Pancreas (tissue), 10 donors: Measurements from ENCODE around the gene POLN. TPM values are rescaled to one million over a fixed set of nuclear protein-coding genes. Genes with fewer than 3 reads are reported as not detected.
"Not testable (repeated sequence)": the region's sequence is repeated elsewhere in the genome, so short reads cannot be mapped to it uniquely, and the experiment has no call there.

Experiments used
- ATAC-seq, 4 donors: fragments of 200-7000 bp; cut with Tn5 transposase; one replicate each; pipeline versions ENCODE4 v1.8.0 to v1.9.1; 2020; ENCODE audit warnings: mild to moderate bottlenecking in 4 of 4, moderate library complexity in 4 of 4
- DNase-seq, 6 donors: peaks; one replicate each; pipeline ENCODE4 v3.0.0-alpha.2; 2020
- FAIRE-seq: peaks from 2 replicates; lab custom pipeline; 2012; peaks lifted over from hg19 to GRCh38; lab: Jason Lieb, UNC
- H3K27ac ChIP-seq, 4 donors: fragments of 200-600 bp; sonication (generic); 1 replicate in 3 of 4; 2 replicates in 1 of 4; pipeline versions ENCODE4 v1.5.0 to v1.8.0; 2020
- H3K27me3 ChIP-seq, 4 donors: fragments of 200-600 bp; one replicate each; pipeline ENCODE4 v1.8.0; 2021
- H3K36me3 ChIP-seq, 3 donors: fragments of 200-600 bp; sonication (generic) in 1 of 3; one replicate each; pipeline versions ENCODE4 v1.5.0 to v1.8.0; 2020 to 2021
- H3K4me1 ChIP-seq, 3 donors: fragments of 200-600 bp; one replicate each; pipeline ENCODE4 v1.8.0; 2021
- H3K4me3 ChIP-seq, 4 donors: fragments of 200-600 bp; sonication (generic) in 2 of 4; one replicate each; pipeline versions ENCODE4 v1.5.0 to v1.8.0; 2020 to 2021
- H3K9me3 ChIP-seq, 4 donors: fragments of 200-600 bp; one replicate each; pipeline ENCODE4 v1.8.0; 2021
- WGBS, 2 donors: extraction: QIAGEN DNeasy Blood & Tissue Kit; methylation state at CpG; one replicate each; pipeline ENCODE4 v1.1.7; 2013; 5-methylcytosine and 5-hydroxymethylcytosine counted together
- intact Hi-C, 3 donors: fragments of 100-400 bp; cut with DNase I; formaldehyde crosslinking; loops; one replicate each; pipeline versions ENCODE4 v1.11.1 to v1.14.2; 2022
- polyA plus RNA-seq, 2 donors: library from polyadenylated mRNA; stranded (reverse); fragments of 200-250 nt; gene quantifications; one replicate each; pipeline ENCODE4 v1.2.3, GENCODE V29; 2013
- total RNA-seq, 6 donors: library from RNA; stranded (reverse); fragmentation: NEBNext Ultra II Directional in 4 of 6; extraction: Animal tissue kit (Norgen Biotek cat#: 25700) in 4 of 6; gene quantifications; one replicate each; pipeline versions ENCODE4 v1.2.1 to v1.2.4, GENCODE V29; 2021 to 2023
- TF ChIP-seq, protein P1 (sequence below), 4 donors: fragments of 200-600 bp; sonication (generic) in 3 of 4; IDR thresholded peaks; one replicate each; pipeline versions ENCODE4 v1.5.0 to v1.8.0; 2021; ENCODE audit warnings: antibody characterized with exemption in 4 of 4
- donor health status: healthy with polysubstance abuse.
- donor health status: DM: no; HTN: no; CAD: no; lungs with moderate emphysema.
- donor health status: DM: no; HTN: no; CAD: no.
- donor health status: control.
- donor health status: control.
- donor health status: Bipolar disorder and iron deficiency.
- donor health status: DM: yes; HTN: yes; CAD: no.
- donor health status: DM: no; HTN: no; CAD: no.
- donor health status: DM: no; HTN: no; CAD: no.
- donor health status: DM: yes; HTN: yes; CAD: no.

POLN gene
- total and polyA plus RNA-seq, 8 donors: 0.95 to 3.6 (median 1.9) TPM

DNA sequence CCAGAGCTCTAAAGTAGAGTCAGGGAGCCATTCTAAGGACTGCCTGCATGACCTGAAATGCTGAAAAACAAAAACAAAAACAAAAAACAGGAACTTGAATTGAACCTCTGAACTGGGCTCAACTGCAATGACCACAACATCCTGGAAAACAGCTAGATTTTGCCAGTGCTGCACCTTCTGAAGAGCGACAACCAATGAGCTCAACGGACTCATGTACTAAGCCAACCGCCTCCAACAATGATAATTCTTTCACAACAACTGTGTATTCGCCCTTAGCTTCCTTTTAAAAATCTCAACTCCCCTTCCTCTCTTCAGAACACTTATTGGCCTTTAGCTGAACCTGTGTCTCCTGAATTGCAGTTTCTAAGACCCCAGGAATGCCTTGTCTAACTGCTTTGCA is 69.8 kb downstream of the POLN start:
- Histone ChIP-seq H3K9me3 (no peaks in the 10 kb centered on the region), H3K27me3 (no peaks in the 10 kb centered on the region), H3K4me1 (peaks cover 0 to 10% (median 9%) of the 10 kb centered on the region in 3 donors), H3K4me3 (no peak overlapping the region), H3K27ac (no peak overlapping the region), H3K36me3 (no peaks in the 10 kb centered on the region)
- DNase-seq: no peak
- no peak for ATAC-seq
- WGBS, 2 donors: 94% methylated on average over 4 of the region's 4 CpGs
- intact Hi-C loops: no loop called here
- TF ChIP-seq, protein P1, sequence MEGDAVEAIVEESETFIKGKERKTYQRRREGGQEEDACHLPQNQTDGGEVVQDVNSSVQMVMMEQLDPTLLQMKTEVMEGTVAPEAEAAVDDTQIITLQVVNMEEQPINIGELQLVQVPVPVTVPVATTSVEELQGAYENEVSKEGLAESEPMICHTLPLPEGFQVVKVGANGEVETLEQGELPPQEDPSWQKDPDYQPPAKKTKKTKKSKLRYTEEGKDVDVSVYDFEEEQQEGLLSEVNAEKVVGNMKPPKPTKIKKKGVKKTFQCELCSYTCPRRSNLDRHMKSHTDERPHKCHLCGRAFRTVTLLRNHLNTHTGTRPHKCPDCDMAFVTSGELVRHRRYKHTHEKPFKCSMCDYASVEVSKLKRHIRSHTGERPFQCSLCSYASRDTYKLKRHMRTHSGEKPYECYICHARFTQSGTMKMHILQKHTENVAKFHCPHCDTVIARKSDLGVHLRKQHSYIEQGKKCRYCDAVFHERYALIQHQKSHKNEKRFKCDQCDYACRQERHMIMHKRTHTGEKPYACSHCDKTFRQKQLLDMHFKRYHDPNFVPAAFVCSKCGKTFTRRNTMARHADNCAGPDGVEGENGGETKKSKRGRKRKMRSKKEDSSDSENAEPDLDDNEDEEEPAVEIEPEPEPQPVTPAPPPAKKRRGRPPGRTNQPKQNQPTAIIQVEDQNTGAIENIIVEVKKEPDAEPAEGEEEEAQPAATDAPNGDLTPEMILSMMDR (IDR thresholded peaks at IDR 0.05): no peak
- no peak for FAIRE-seq

DNA sequence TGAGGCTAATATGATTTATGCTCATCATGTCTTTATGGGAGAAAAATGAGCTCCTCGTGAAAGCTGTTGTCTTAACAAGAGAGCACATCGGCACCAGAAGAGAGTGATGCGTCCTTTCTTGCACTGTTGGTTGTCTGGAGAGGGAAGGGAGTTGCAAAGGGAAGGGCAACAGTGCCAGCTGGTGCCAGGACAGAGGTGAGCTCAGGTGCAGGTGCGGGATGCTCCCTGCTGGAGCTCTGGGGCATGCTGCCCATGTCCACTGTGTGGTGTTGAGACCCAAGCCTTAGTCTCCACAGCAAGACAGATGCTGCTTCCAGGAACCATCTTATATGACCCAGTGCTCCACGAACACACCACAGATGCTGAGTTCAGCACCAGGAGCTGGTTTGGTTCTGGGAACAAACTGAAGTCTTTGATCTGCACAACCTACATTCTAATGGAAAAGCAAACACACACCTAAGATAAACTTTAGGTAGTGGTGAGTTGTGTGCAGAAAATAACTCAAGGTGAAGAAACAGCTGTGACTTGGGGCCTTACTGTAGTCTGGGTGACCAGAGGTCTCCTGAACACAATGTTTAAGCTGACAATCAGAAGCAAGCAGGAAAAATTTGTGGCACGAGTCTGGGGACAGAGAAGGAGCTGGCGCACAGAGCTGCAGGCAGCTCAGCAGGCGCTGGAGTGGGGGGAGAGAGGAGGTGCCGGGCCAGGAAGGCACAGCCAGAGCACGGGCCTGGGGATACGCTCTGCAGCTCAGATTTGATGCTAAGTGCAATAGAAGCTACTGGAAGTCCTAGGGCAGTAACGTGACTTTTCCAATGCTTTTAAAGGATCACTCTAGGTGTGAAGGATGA is 73.2 kb downstream of the POLN start:
- H3K9me3 ChIP-seq: no peaks in the 10 kb centered on the region
- peak; percentile 76 to 88 (median 84) for ATAC-seq
- no peak overlapping the region for H3K4me3 ChIP-seq
- intact Hi-C loops: no loop called here
- H3K27me3 ChIP-seq: no peaks in the 10 kb centered on the region
- peak; percentile 24 to 66 (median 51) for DNase-seq
- 26 to 29% methylated on average over 12 of the region's 12 CpGs for WGBS, 2 donors
- H3K36me3 ChIP-seq: no peaks in the 10 kb centered on the region
- H3K4me1 ChIP-seq: peaks cover 0 to 10% (median 9%) of the 10 kb centered on the region in 3 donors
- H3K27ac ChIP-seq: peak overlapping the region in 1 of 4 donors; percentile 3
- FAIRE-seq: no peak
- TF ChIP-seq, protein P1 (IDR thresholded peaks at IDR 0.05): no peak

DNA sequence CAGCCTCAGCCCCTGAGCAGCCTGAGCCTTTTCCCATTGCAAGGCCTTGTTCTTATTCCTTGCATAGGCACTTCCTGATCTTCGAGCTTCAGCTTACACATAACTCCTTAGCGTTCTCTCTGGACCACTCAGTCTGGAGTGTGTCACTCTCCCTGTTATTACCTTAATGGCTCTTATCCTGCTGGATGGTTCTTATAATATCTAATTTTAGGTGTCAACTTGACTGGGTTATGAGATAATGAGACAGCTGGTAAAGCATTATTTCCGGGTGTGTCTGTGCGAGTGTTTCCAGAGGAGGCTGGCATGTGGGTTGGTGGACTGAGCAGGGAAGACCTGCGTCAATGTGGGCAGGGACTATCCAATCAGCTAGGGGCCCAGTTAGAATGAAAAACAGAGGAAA is 75.7 kb downstream of the POLN start:
- ATAC-seq: no peak
- Histone ChIP-seq H3K27me3 (no peaks in the 10 kb centered on the region), H3K9me3 (no peaks in the 10 kb centered on the region), H3K27ac (no peak overlapping the region), H3K4me1 (peaks cover 0 to 10% (median 9%) of the 10 kb centered on the region in 3 donors), H3K4me3 (no peak overlapping the region), H3K36me3 (no peaks in the 10 kb centered on the region)
- WGBS, 2 donors: 88 to 92% methylated on average over 5 of the region's 5 CpGs
- TF ChIP-seq, protein P1 (IDR thresholded peaks at IDR 0.05): no peak
- DNase-seq: no peak
- intact Hi-C loops: no loop called here
- no peak for FAIRE-seq

DNA sequence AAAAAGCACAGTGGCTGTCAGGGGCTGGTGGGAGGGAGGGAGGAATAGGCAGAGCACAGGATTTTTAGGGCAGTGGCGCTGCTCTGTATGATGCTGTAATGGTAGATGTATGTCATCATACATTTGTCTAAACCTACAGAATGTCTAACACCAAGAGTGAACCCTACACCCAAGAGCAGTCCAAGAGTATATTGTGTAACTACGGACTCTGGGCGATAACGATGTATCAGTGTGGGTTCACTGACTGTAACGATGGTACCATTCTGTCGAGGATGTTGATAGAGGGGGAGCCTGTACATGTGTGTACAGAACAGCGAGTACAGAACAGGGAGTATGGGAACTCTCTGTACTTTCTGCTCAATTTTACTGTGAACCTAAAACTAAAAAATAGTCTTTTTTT is 76.5 kb downstream of the POLN start:
- DNase-seq (no peak), ATAC-seq (no peak), FAIRE-seq (no peak)
- TF ChIP-seq, protein P1 (IDR thresholded peaks at IDR 0.05): no peak
- Histone ChIP-seq H3K36me3 (no peaks in the 10 kb centered on the region), H3K9me3 (no peaks in the 10 kb centered on the region), H3K27ac (no peak overlapping the region), H3K27me3 (no peaks in the 10 kb centered on the region), H3K4me3 (no peak overlapping the region), H3K4me1 (peaks cover 0 to 10% (median 9%) of the 10 kb centered on the region in 3 donors)
- intact Hi-C loops: no loop called here
- 95% methylated on average over 7 of the region's 7 CpGs for whole genome bisulfite sequencing, 2 donors

DNA sequence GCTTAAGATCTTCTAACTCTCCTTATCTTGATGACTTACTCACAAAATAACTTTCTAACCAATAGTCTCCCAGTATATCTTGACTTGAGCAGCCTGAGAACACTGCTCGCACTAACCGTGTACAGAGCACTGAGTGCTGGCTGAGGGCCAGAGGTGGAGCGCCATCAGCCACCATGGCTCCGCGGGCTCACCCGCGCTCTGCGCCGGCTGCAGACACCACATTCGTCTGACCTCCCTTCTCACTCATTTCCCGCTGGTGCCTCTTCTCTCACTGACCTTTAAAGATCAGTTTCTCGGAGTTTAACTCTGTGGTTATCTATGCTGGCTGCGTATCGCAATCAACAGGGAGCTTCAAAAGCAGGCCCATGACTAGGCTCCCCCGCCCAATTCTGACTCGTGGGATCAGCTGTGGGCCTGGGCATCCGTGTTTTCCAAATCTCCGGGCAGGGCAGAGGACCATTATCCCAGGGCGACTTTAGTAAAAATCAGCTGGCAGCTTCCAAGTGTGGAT is 78.6 kb downstream of the POLN start:
- Histone ChIP-seq H3K27me3 (no peaks in the 10 kb centered on the region), H3K4me3 (no peak overlapping the region), H3K36me3 (no peaks in the 10 kb centered on the region), H3K27ac (no peak overlapping the region), H3K4me1 (peaks cover 0 to 6% (median 3%) of the 10 kb centered on the region in 3 donors), H3K9me3 (no peaks in the 10 kb centered on the region)
- DNase-seq: no peak
- 80 to 82% methylated on average over 19 of the region's 19 CpGs for WGBS, 2 donors
- TF ChIP-seq, protein P1 (IDR thresholded peaks at IDR 0.05): no peak
- no peak for ATAC-seq
- FAIRE-seq: no peak
- intact Hi-C loops: no loop called here

DNA sequence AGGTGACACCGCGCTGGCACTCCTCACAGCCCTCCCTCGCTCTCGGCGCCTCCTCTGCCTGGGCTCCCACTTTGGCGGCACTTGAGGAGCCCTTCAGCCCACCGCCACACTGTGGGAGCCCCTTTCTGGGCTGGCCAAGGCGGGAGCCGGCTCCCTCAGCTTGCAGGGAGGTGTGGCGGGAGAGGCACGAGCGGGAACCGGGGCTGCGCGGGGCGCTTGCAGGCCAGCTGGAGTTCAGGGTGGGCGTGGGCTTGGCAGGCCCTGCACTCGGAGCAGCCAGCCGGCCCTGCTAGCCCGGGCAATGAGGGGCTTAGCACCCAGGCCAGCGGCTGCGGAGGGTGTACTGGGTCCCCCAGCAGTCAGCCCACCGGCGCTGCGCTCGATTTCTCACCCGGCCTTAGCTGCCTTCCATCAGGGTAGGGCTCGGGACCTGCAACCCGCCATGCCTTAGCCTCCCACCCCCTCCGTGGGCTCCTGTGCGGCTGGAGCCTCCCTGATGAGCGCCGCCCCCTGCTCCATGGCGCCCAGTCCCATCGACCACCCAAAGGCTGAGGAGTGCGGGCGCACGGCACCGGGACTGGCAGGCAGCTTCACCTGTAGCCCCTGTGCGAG is 80.7 kb downstream of the POLN start:
- H3K4me1 ChIP-seq, H3K36me3 ChIP-seq, ATAC-seq, H3K27me3 ChIP-seq, FAIRE-seq, H3K9me3 ChIP-seq, H3K27ac ChIP-seq, intact Hi-C loops, H3K4me3 ChIP-seq: not testable (repeated sequence)
- WGBS, 2 donors: 94% methylated on average over 35 to 40 of the region's 40 CpGs
- DNase-seq: peak in 1 of 6 donors; percentile 60
